Measurements from ENCODE around the gene PPP1R3G. TPM values are rescaled to one million over a fixed set of nuclear protein-coding genes. Genes with fewer than 3 reads are reported as not detected.

The PPP1R3G gene
- total and polyA plus RNA-seq, 2 of the 4 experiments (the other 2 are of a cell fraction), result 0.10 to 0.18 TPM

DNA sequence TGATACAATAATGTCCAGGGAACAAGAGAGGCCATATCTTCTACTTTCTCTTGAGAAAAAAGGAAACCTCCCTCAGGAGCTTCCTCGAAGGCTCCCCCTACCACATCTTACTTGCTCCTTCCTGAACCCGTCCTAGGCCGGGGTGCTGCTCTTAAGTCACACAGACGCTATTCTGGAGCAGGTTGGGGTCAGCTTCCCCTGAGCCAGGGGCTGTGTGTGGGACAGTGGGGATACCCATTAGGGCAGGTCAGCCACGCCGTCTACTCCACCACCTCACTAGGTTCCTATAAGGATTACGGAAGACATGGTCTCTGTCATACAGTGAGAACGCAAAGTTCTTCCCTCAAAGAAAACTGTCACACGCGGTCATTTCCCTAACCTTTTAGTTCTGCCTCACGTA, 8.2 kb upstream of the PPP1R3G start:
- no peak for DNase-seq
- in situ Hi-C loops (cut with MboI; ENCODE audit: low sequenced_read_pairs) (no loop called here), dilution Hi-C loops (cut with HindIII; ENCODE audit: low sequenced_read_pairs, unreplicated experiment) (no loop called here), intact Hi-C loops (cut with micrococcal nuclease) (no loop called here)
- ChIA-PET POLR2A (ENCODE audit: unreplicated experiment) (no interaction called here), CTCF (no interaction called here)
- no peak overlapping the region for H2AFZ ChIP-seq (replicated peaks; ENCODE audit: low read length, poor library complexity)
- TF ChIP-seq, protein P1, sequence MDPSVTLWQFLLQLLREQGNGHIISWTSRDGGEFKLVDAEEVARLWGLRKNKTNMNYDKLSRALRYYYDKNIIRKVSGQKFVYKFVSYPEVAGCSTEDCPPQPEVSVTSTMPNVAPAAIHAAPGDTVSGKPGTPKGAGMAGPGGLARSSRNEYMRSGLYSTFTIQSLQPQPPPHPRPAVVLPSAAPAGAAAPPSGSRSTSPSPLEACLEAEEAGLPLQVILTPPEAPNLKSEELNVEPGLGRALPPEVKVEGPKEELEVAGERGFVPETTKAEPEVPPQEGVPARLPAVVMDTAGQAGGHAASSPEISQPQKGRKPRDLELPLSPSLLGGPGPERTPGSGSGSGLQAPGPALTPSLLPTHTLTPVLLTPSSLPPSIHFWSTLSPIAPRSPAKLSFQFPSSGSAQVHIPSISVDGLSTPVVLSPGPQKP (IDR thresholded peaks at IDR 0.05; ENCODE audit: borderline replicate concordance, low read depth, low read length), result no peak
- TF ChIP-seq SMC3 (IDR thresholded peaks at IDR 0.05; ENCODE audit: low read depth, low read length), result no peak
- no peak for TF ChIP-seq NFE2L2 (IDR thresholded peaks at IDR 0.05; ENCODE audit: low read depth, low read length)
- TF ChIP-seq MXI1 (IDR thresholded peaks at IDR 0.05; ENCODE audit: borderline replicate concordance, low read depth, low read length), result no peak
- TF ChIP-seq RAD21 (IDR thresholded peaks at IDR 0.05; ENCODE audit: low read length), result no peak
- TF ChIP-seq CEBPB (IDR thresholded peaks at IDR 0.05; ENCODE audit: low read depth, low read length), result no peak
- TF ChIP-seq FOS (IDR thresholded peaks at IDR 0.05; ENCODE audit: low read depth, low read length), result no peak
- no peak for TF ChIP-seq MAFK (IDR thresholded peaks at IDR 0.05; ENCODE audit: low read depth, low read length)
- TF ChIP-seq, protein P2, sequence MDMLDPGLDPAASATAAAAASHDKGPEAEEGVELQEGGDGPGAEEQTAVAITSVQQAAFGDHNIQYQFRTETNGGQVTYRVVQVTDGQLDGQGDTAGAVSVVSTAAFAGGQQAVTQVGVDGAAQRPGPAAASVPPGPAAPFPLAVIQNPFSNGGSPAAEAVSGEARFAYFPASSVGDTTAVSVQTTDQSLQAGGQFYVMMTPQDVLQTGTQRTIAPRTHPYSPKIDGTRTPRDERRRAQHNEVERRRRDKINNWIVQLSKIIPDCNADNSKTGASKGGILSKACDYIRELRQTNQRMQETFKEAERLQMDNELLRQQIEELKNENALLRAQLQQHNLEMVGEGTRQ (IDR thresholded peaks at IDR 0.05; ENCODE audit: low read depth, low read length), result no peak
- TF ChIP-seq, protein P3, sequence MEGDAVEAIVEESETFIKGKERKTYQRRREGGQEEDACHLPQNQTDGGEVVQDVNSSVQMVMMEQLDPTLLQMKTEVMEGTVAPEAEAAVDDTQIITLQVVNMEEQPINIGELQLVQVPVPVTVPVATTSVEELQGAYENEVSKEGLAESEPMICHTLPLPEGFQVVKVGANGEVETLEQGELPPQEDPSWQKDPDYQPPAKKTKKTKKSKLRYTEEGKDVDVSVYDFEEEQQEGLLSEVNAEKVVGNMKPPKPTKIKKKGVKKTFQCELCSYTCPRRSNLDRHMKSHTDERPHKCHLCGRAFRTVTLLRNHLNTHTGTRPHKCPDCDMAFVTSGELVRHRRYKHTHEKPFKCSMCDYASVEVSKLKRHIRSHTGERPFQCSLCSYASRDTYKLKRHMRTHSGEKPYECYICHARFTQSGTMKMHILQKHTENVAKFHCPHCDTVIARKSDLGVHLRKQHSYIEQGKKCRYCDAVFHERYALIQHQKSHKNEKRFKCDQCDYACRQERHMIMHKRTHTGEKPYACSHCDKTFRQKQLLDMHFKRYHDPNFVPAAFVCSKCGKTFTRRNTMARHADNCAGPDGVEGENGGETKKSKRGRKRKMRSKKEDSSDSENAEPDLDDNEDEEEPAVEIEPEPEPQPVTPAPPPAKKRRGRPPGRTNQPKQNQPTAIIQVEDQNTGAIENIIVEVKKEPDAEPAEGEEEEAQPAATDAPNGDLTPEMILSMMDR (conservative IDR thresholded peaks at IDR 0.05; ENCODE audit: low read depth, low read length), result no peak
- TF ChIP-seq BHLHE40 (IDR thresholded peaks at IDR 0.05; ENCODE audit: low read depth, low read length), result no peak
- no peak for TF ChIP-seq RCOR1 (IDR thresholded peaks at IDR 0.05; ENCODE audit: insufficient replicate concordance, low read length)
- TF ChIP-seq MAZ (IDR thresholded peaks at IDR 0.05; ENCODE audit: borderline replicate concordance, low read depth, low read length), result no peak
- no peak for TF ChIP-seq CHD1 (IDR thresholded peaks at IDR 0.05; ENCODE audit: low read depth, low read length)
- TF ChIP-seq RFX5 (IDR thresholded peaks at IDR 0.05; ENCODE audit: low read depth, low read length), result no peak
- H3K23ac ChIP-seq (ENCODE audit: low read depth, low read length), result no peak overlapping the region
- H2BK20ac ChIP-seq (ENCODE audit: low read depth, low read length), result no peak overlapping the region
- no TSS peak for BruUV-seq (replicated peaks)
- no peaks in the 10 kb centered on the region for H3K9me1 ChIP-seq (ENCODE audit: insufficient read depth, low read length)
- WGBS, 2 experiments (ENCODE audit: extremely low coverage in 2 of 2, insufficient read length in 1 of 2), result no CpG with 5 or more reads among the region's 11 CpGs
- no peak overlapping the region for H2BK15ac ChIP-seq (ENCODE audit: low read depth, low read length)
- no peak overlapping the region for H4K8ac ChIP-seq (ENCODE audit: low read depth in 2 of 2, low read length in 2 of 2)
- no peak overlapping the region for H2BK5ac ChIP-seq (ENCODE audit: low read depth, low read length, poor library complexity, severe bottlenecking)
- no peak overlapping the region for H2AK9ac ChIP-seq (replicated peaks; ENCODE audit: low read depth, low read length, poor library complexity)
- no peak overlapping the region for H2AK5ac ChIP-seq (ENCODE audit: low read depth, low read length)
- H3K4ac ChIP-seq (ENCODE audit: low read depth, low read length), result no peak overlapping the region
- no peak overlapping the region for H4K91ac ChIP-seq (ENCODE audit: insufficient read depth, low read depth, low read length)
- H3K56ac ChIP-seq (ENCODE audit: extremely low read depth, insufficient read depth, low read length), result no peak overlapping the region
- no peak overlapping the region for H3K27ac ChIP-seq (ENCODE audit: insufficient read depth, low read length)
- H3K4me1 ChIP-seq (ENCODE audit: control insufficient read depth, insufficient read depth, low read length), result peaks cover 2% of the 10 kb centered on the region; the same call in 1 of the 2 replicates
- H3K18ac ChIP-seq (ENCODE audit: low read depth, low read length), result no peak overlapping the region
- no peak overlapping the region for H3K4me3 ChIP-seq (ENCODE audit: insufficient read depth, low read depth, low read length)
- H3K27me3 ChIP-seq (ENCODE audit: control insufficient read depth, insufficient read depth, low read length), result no peaks in the 10 kb centered on the region; the same call in 1 of the 2 replicates
- no peak overlapping the region for H4K5ac ChIP-seq (ENCODE audit: low read depth, low read length)
- ATAC-seq (ENCODE audit: low read depth), result no peak
- no peak overlapping the region for H3K14ac ChIP-seq (replicated peaks; ENCODE audit: low read depth, low read length)
- H3K9ac ChIP-seq (ENCODE audit: low read depth, low read length), result no peak overlapping the region
- H3K4me2 ChIP-seq (ENCODE audit: low read depth, low read length), result no peak overlapping the region
- no peaks in the 10 kb centered on the region for H3K36me3 ChIP-seq (ENCODE audit: control insufficient read depth, insufficient read depth, low read length)
- no peaks in the 10 kb centered on the region for H3K79me1 ChIP-seq (ENCODE audit: low read depth in 1 of 2, low read length in 2 of 2)
- no peaks in the 10 kb centered on the region for H3K9me3 ChIP-seq (ENCODE audit: control insufficient read depth, insufficient read depth, low read length)
- no peak overlapping the region for H2BK120ac ChIP-seq (ENCODE audit: low read depth, low read length)
- no peaks in the 10 kb centered on the region for H4K20me1 ChIP-seq (ENCODE audit: insufficient read depth, low read length)

Measured in IMR-90 (cell line).